Fibroblast of the aortic adventitia (primary cell): ENCODE data around the gene VEZT. TPM values are rescaled to one million over a fixed set of nuclear protein-coding genes. Genes with fewer than 3 reads are reported as not detected.

Experiments
- DNase-seq: peaks from one replicate; pipeline ENCODE4 v3.0.0-alpha.2; 2010; ENCODE audit warnings: low read depth
- H3K4me3 ChIP-seq: 2 replicates; pipeline ENCODE4 v1.5.1; 2011; ENCODE audit warnings: low read depth, mild to moderate bottlenecking, control low read depth, low read length, moderate library complexity
- total RNA-seq: library from RNA; depleted of rRNA; stranded (reverse); fragments of >200 nt; gene quantifications from 2 replicates; pipeline ENCODE4 v1.2.3, GENCODE V29; 2012; ENCODE audit warnings: low replicate concordance
- TF ChIP-seq, protein P1 (sequence below): IDR thresholded peaks from 2 replicates; pipeline ENCODE4 v1.5.1; 2011; ENCODE audit warnings: mild to moderate bottlenecking, low read length, control low read depth, inconsistent platforms; ENCODE audit not compliant: insufficient read depth

Gene VEZT
- total RNA-seq, 1 donor: 98.6 TPM

DNA sequence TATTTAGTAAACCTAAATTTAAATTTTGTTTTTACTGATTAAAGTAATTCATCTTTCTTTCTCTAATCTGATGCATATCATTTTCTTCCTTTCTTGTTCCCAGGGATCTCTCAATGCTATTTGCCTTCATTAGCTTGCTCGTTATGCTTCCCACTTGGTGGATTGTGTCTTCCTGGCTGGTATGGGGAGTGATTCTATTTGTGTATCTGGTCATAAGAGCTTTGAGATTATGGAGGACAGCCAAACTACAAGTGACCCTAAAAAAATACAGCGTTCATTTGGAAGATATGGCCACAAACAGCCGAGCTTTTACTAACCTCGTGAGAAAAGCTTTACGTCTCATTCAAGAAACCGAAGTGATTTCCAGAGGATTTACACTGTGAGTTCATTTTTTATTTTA is 48.6 kb downstream of the VEZT start:
- TF ChIP-seq, protein P1, sequence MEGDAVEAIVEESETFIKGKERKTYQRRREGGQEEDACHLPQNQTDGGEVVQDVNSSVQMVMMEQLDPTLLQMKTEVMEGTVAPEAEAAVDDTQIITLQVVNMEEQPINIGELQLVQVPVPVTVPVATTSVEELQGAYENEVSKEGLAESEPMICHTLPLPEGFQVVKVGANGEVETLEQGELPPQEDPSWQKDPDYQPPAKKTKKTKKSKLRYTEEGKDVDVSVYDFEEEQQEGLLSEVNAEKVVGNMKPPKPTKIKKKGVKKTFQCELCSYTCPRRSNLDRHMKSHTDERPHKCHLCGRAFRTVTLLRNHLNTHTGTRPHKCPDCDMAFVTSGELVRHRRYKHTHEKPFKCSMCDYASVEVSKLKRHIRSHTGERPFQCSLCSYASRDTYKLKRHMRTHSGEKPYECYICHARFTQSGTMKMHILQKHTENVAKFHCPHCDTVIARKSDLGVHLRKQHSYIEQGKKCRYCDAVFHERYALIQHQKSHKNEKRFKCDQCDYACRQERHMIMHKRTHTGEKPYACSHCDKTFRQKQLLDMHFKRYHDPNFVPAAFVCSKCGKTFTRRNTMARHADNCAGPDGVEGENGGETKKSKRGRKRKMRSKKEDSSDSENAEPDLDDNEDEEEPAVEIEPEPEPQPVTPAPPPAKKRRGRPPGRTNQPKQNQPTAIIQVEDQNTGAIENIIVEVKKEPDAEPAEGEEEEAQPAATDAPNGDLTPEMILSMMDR: no peak
- H3K4me3 ChIP-seq: no peak overlapping the region
- no peak for DNase-seq

DNA sequence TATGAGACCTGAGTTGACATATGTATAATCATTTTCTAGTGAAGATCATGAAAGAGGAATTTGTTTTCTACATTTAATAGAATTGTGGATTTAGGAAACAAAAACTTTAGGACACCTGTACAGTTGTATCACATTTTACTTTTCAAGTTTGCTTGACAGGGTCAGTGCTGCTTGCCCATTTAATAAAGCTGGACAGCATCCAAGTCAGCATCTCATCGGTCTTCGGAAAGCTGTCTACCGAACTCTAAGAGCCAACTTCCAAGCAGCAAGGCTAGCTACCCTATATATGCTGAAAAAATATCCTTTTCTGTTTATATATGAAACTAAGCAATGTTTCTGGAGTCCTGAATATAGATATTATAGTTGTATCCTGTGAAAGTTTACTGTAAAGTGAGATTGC is 52.3 kb downstream of the VEZT start:
- H3K4me3 ChIP-seq: no peak overlapping the region
- TF ChIP-seq, protein P1: no peak
- no peak for DNase-seq

DNA sequence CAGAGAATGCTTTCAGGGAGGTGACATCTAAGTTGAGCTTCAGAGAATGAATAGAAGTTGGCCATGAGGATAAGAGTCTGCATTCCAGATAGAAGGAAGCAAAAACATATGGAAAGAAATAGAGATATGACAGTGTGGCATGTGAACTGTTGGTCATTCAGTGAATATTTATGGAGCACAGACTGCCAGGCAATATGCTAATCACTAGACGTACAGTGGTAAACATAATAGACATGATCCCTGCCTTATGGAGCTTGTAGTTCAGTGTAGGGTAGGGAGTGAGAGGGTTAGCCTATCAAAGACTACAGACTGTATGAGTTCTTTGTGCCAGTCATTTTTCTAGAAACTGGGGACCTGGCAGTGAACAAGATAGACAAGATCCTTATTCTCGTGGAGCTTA is 53.9 kb downstream of the VEZT start:
- no peak for DNase-seq
- no peak overlapping the region for H3K4me3 ChIP-seq
- TF ChIP-seq, protein P1: no peak

DNA sequence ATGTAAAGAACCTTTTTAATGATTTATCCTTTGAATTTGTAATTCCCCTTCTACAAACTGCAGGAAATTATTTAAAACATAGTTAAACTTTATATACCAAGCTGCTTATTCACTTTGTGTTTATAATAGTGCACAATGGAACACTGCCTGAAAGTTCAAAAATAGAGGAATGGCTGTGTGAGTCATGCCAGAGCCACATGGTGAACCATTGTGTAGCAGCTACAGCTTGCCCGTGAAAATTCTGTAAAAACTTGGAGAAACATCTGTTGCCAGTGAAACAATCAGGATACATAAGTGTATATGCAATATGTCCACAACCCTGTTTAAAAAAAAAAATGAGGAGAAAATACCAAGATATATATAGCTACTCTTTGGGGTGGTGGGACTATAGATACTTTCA is 59.5 kb downstream of the VEZT start:
- DNase-seq: peak; percentile 92
- TF ChIP-seq, protein P1: no peak
- H3K4me3 ChIP-seq: no peak overlapping the region

DNA sequence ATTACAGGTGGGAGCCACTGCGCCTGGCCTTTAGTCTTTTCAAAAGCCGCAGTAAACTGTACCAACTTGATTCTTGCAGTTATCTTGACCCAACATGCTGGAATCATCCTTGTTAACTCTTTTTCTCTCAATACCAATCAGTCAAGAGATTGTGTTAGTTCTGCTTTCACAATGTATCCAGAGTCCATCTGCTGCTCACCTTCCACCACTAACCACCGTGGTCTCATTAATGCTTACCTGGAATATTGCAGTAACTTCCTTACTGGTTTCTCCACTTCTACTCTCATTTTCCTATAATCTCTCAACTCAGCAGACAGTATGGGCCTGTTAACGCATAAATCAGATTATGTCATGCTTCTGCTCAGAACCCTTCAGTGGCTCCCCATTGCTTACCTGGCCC is 62.2 kb downstream of the VEZT start:
- TF ChIP-seq, protein P1: no peak
- no peak overlapping the region for H3K4me3 ChIP-seq
- DNase-seq: no peak

DNA sequence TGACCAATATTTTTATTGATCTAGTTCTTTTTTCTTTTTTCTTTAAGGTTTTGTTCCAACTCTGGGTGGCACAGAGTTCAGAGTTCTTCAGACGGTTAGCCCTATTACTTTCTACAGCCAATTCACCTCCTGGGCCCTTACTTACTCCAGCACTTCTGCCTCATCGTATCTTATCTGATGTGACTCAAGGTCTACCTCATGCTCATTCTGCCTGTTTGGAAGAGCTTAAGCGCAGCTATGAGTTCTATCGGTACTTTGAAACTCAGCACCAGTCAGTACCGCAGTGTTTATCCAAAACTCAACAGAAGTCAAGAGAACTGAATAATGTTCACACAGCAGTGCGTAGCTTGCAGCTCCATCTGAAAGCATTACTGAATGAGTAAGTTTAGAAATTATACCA is 64.7 kb downstream of the VEZT start:
- peak; percentile 40 for DNase-seq
- H3K4me3 ChIP-seq: no peak overlapping the region
- TF ChIP-seq, protein P1: no peak

DNA sequence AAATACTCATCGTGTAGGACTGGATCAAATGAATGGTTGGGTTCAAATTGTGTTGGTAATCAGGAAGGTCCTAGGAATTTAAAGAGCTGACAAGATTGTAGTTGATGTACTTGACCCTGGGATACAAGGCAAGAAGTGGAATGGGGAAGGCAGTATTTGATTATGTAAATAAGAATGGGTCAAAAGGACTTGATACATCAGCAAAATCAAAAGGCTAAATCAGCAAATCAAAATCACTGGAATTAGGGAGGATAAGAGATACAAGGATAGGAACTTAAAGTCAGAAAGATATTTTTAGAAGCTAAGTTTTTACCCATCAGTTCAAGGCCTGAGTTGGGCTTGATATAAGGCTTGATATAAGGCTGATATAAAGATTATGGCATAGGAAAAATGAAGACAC is 65.8 kb downstream of the VEZT start:
- TF ChIP-seq, protein P1: no peak
- DNase-seq: no peak
- H3K4me3 ChIP-seq: no peak overlapping the region
